A549 (cell line): ENCODE measurements around the gene CCL25.

Experiments
- BCL3 ChIP-seq: fragments of >200 bp; sonication (Bioruptor Twin); formaldehyde crosslinking; IDR thresholded peaks from 3 replicates; pipeline ENCODE4 v1.6.1; 2016
- CTCF ChIP-seq: fragments of >200 bp; sonication (Bioruptor Twin); formaldehyde crosslinking; IDR thresholded peaks from 3 replicates; pipeline ENCODE4 v1.5.1; 2016
- EP300 ChIP-seq, 2 experiments: fragments of >200 bp; sonication (Bioruptor Twin); formaldehyde crosslinking; IDR thresholded peaks; 2 replicates in 1 of 2; 3 replicates in 1 of 2; pipeline ENCODE4 v1.6.1; 2016 to 2017
- HOXA7 ChIP-seq: fragments of 250-450 bp; sonication (Bioruptor Pico); IDR thresholded peaks from 2 replicates; pipeline ENCODE4 v1.5.0; 2020; ENCODE audit warnings: mild to moderate bottlenecking, moderate library complexity
- POLR2A ChIP-seq: IDR thresholded peaks from 2 replicates; pipeline ENCODE4 v1.6.1; 2012; ENCODE audit warnings: mild to moderate bottlenecking, low read length
- REST ChIP-seq: fragments of 200-600 bp; sonication (generic); IDR thresholded peaks from 2 replicates; pipeline ENCODE4 v1.6.1; 2016; ENCODE audit warnings: antibody characterized with exemption, mild to moderate bottlenecking, moderate library complexity

GRCh38 chr19:8041531-8041931 lies 11.0 kb upstream of the CCL25 start:
- no peak for TF ChIP-seq CTCF
- no peak for TF ChIP-seq POLR2A
- no peak for TF ChIP-seq EP300 (IDR thresholded peaks at IDR 0.05)
- no peak for TF ChIP-seq HOXA7 (CRISPR knock-in tag)
- TF ChIP-seq REST, result no peak
- TF ChIP-seq BCL3, result no peak
